GM12865 (cell line): Measurements from ENCODE around the gene GRID1.

Experiments
- DNase-seq: peaks from one replicate; pipeline ENCODE4 v3.0.0; 2010; ENCODE audit warnings: low read depth
- H3K4me3 ChIP-seq: 2 replicates; pipeline ENCODE4 v1.5.1; 2011; ENCODE audit warnings: mild to moderate bottlenecking, low read depth, low read length, control low read depth
- TF ChIP-seq, protein P1 (sequence below): IDR thresholded peaks from 2 replicates; pipeline ENCODE4 v1.5.1; 2011; ENCODE audit warnings: low read length, control low read depth, low read depth, inconsistent platforms; ENCODE audit not compliant: insufficient read depth; ENCODE audit errors: missing control alignments

Gene GRID1

GRCh38 chr10:86200867-86201266, 165.7 kb downstream of the GRID1 start:
- TF ChIP-seq, protein P1, sequence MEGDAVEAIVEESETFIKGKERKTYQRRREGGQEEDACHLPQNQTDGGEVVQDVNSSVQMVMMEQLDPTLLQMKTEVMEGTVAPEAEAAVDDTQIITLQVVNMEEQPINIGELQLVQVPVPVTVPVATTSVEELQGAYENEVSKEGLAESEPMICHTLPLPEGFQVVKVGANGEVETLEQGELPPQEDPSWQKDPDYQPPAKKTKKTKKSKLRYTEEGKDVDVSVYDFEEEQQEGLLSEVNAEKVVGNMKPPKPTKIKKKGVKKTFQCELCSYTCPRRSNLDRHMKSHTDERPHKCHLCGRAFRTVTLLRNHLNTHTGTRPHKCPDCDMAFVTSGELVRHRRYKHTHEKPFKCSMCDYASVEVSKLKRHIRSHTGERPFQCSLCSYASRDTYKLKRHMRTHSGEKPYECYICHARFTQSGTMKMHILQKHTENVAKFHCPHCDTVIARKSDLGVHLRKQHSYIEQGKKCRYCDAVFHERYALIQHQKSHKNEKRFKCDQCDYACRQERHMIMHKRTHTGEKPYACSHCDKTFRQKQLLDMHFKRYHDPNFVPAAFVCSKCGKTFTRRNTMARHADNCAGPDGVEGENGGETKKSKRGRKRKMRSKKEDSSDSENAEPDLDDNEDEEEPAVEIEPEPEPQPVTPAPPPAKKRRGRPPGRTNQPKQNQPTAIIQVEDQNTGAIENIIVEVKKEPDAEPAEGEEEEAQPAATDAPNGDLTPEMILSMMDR, result no peak
- no peak for DNase-seq
- H3K4me3 ChIP-seq, result no peak overlapping the region

DNA sequence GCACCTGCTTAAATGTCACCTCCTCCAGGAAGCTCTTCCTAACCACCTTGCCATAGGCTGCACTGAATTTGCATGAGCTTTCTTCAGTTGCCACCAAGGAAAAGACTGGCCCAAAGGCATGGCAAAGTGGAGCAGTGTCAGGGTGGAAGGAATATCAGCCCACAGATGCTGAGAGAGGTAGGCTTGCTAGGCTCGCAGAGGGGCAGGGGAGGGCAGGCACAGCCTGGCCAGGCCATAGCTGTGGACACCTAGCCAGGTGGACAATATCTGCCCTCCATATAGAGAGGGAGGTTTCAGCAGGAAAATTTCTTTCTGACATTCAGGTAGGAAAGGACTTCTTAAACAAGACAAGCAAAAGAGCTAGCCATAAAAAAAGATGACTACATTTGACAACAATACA, 166.3 kb downstream of the GRID1 start:
- no peak overlapping the region for H3K4me3 ChIP-seq
- no peak for DNase-seq
- TF ChIP-seq, protein P1, result no peak

- TF ChIP-seq, protein P1, result no peak
- H3K4me3 ChIP-seq, result no peak overlapping the region
- no peak for DNase-seq
These were observed 167.6 kb downstream of the GRID1 start for GRCh38 chr10:86199041-86199440.

- TF ChIP-seq, protein P1, result no peak
- H3K4me3 ChIP-seq, result no peak overlapping the region
- DNase-seq, result no peak
These were observed 168.3 kb downstream of the GRID1 start for GRCh38 chr10:86198271-86198670.

GRCh38 chr10:86197166-86197790, 169.3 kb downstream of the GRID1 start:
- TF ChIP-seq, protein P1, result no peak
- DNase-seq, result no peak
- H3K4me3 ChIP-seq, result no peak overlapping the region

GRCh38 chr10:86195521-86196157, 171.0 kb downstream of the GRID1 start:
- no peak overlapping the region for H3K4me3 ChIP-seq
- no peak for DNase-seq
- TF ChIP-seq, protein P1, result no peak

DNA sequence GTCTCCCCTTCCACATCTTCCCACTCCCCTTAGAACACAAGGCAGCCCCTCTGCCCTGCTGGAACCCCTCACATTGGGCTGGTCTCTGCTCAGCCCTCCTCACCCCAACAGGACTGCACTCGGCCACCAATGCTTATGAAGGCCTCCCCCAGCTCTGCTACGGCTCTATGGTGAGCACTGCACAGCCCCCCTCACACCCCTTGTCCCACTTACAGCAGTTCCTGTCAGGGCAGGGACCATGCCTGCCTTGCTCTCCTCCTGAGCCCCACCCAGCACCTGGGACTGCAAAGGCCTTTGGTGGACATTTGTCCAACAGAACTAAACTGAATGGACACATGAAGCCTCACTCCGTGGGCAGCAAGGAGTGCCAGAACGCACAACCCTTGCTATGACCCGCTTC, 171.9 kb downstream of the GRID1 start:
- TF ChIP-seq, protein P1, result no peak
- H3K4me3 ChIP-seq, result no peak overlapping the region
- no peak for DNase-seq
